Measurements from ENCODE around the gene RAD51B. TPM values are rescaled to one million over a fixed set of nuclear protein-coding genes. Genes with fewer than 3 reads are reported as not detected.

RAD51B gene
- total RNA-seq, 1 experiment from 2014 or later, result 20.0 TPM

GRCh38 chr14:67926821-67927220, 107.2 kb downstream of the RAD51B start:
- intact Hi-C loops (cut with micrococcal nuclease), result loop anchor here (10.0 kb wide), 1 partner anchor 1178 kb away; no protein-coding TSS in a partner anchor
- POLR2A ChIA-PET, result no interaction called here

DNA sequence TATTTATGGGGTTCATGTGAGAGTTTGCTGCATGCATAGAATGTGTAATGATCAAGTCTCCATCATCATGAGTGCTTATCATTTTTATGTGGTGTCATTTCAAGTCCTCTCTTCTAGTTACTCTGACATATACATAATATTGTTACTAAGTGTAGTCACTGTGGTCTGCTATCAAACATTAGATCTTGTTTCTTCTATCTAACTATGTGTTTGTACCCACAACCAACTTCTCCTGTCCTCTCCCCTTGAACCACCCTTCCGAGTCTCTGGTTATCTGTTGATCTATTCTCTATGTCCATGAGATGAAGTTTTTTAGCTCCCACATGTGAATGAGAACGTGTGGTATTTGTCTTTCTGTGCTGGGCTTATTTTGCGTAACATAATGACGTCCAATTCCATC, 107.7 kb downstream of the RAD51B start:
- Histone ChIP-seq H3K9ac (ENCODE audit: low read length) (no peak overlapping the region), H3K9me2 (ENCODE audit: insufficient read depth) (no peaks in the 10 kb centered on the region), H2AFZ (ENCODE audit: low read depth, low read length, poor library complexity, severe bottlenecking) (no peak overlapping the region), H3K27ac (ENCODE audit: low read depth, low read length) (no peak overlapping the region), H3K9me3 (ENCODE audit: control insufficient read depth in 1 of 2, insufficient read depth in 1 of 2, low read depth in 1 of 2, low read length in 2 of 2) (no peaks in the 10 kb centered on the region), H3K4me1 (ENCODE audit: control insufficient read depth in 1 of 2, insufficient read depth in 2 of 2, low read length in 2 of 2) (no peaks in the 10 kb centered on the region), H4K20me1 (ENCODE audit: insufficient read depth) (no peaks in the 10 kb centered on the region), H3K4me3 (replicated peaks in 1 of 2; ENCODE audit: low read depth in 1 of 2, low read length in 2 of 2) (no peak overlapping the region), H3K27me3 (ENCODE audit: insufficient read depth, low read length) (no peaks in the 10 kb centered on the region), H3K79me2 (ENCODE audit: insufficient read depth, low read length) (no peaks in the 10 kb centered on the region), H3K36me3 (ENCODE audit: control insufficient read depth in 1 of 2, insufficient read depth in 2 of 2, low read length in 2 of 2) (no peaks in the 10 kb centered on the region), H3K4me2 (ENCODE audit: low read length) (no peak overlapping the region)
- RAD21 ChIA-PET (ENCODE audit: low non-redundant PET in 1 of 2, low total read pairs in 2 of 2, uncharacterized antibody in 2 of 2, unreplicated experiment in 2 of 2), result no interaction called here
- POLR2A ChIA-PET, result no interaction called here
- BruUV-seq (replicated peaks), result no TSS peak
- CTCF ChIA-PET, result no interaction called here
- DNase-seq (ENCODE audit: low read depth, low spot score) (no peak), ATAC-seq (no peak)
- intact Hi-C loops (cut with micrococcal nuclease), result loop anchor here (10.0 kb wide), 1 partner anchor 1178 kb away; no protein-coding TSS in a partner anchor
- TF ChIP-seq YY1 (IDR thresholded peaks at IDR 0.05; ENCODE audit: extremely low read depth, insufficient replicate concordance, low read depth, low read length) (no peak), SP1 (IDR thresholded peaks at IDR 0.05; ENCODE audit: low read depth) (no peak), ZFX (IDR thresholded peaks at IDR 0.05) (no peak), EGR1 (IDR thresholded peaks at IDR 0.05; ENCODE audit: low read depth) (no peak), POLR2AphosphoS5 (IDR thresholded peaks at IDR 0.05; ENCODE audit: low read depth, low read length) (no peak), ZNF274 (IDR thresholded peaks at IDR 0.05; ENCODE audit: low read depth, low read length) (no peak), ELF1 (IDR thresholded peaks at IDR 0.05; ENCODE audit: borderline replicate concordance, low read depth) (no peak), JUND (IDR thresholded peaks at IDR 0.05) (no peak), POLR2A (IDR thresholded peaks at IDR 0.05; ENCODE audit: borderline replicate concordance, extremely low read depth, insufficient read depth, insufficient read length) (no peak), RAD21 (IDR thresholded peaks at IDR 0.05; ENCODE audit: low read depth) (no peak)

More at GRCh38 chr14:67926821-67927220, 107.2 kb downstream of the RAD51B start:
- H4K20me1 ChIP-seq (ENCODE audit: insufficient read depth), result no peaks in the 10 kb centered on the region
- H3K9ac ChIP-seq (ENCODE audit: low read length), result no peak overlapping the region
- no peak for ATAC-seq
- no peak overlapping the region for H3K4me3 ChIP-seq (replicated peaks in 1 of 2; ENCODE audit: low read depth in 1 of 2, low read length in 2 of 2)
- ChIA-PET RAD21 (ENCODE audit: low non-redundant PET in 1 of 2, low total read pairs in 2 of 2, uncharacterized antibody in 2 of 2, unreplicated experiment in 2 of 2) (no interaction called here), CTCF (no interaction called here)
- H3K4me1 ChIP-seq (ENCODE audit: control insufficient read depth in 1 of 2, insufficient read depth in 2 of 2, low read length in 2 of 2), result no peaks in the 10 kb centered on the region
- no peak overlapping the region for H3K27ac ChIP-seq (ENCODE audit: low read depth, low read length)
- no peaks in the 10 kb centered on the region for H3K9me3 ChIP-seq (ENCODE audit: control insufficient read depth in 1 of 2, insufficient read depth in 1 of 2, low read depth in 1 of 2, low read length in 2 of 2)
- H2AFZ ChIP-seq (ENCODE audit: low read depth, low read length, poor library complexity, severe bottlenecking), result no peak overlapping the region
- no peak for TF ChIP-seq CBX3 (IDR thresholded peaks at IDR 0.05; ENCODE audit: low read depth)
- TF ChIP-seq SRF (IDR thresholded peaks at IDR 0.05; ENCODE audit: low read depth), result no peak
- no peak for TF ChIP-seq POLR2A (IDR thresholded peaks at IDR 0.05; ENCODE audit: borderline replicate concordance, extremely low read depth, insufficient read depth, insufficient read length)
- no peak for TF ChIP-seq CEBPB (IDR thresholded peaks at IDR 0.05; ENCODE audit: low read depth)
- TF ChIP-seq JUND (IDR thresholded peaks at IDR 0.05), result no peak
- TF ChIP-seq ATF3 (IDR thresholded peaks at IDR 0.05), result no peak
- no peak for TF ChIP-seq SP1 (IDR thresholded peaks at IDR 0.05; ENCODE audit: low read depth)
- no peak for TF ChIP-seq EGR1 (IDR thresholded peaks at IDR 0.05; ENCODE audit: low read depth)
- no peak for TF ChIP-seq FOSL1 (IDR thresholded peaks at IDR 0.05; ENCODE audit: low read depth)
- H3K36me3 ChIP-seq (ENCODE audit: control insufficient read depth in 1 of 2, insufficient read depth in 2 of 2, low read length in 2 of 2), result no peaks in the 10 kb centered on the region
- H3K9me2 ChIP-seq (ENCODE audit: insufficient read depth), result no peaks in the 10 kb centered on the region
- DNase-seq (ENCODE audit: low read depth, low spot score), result no peak
- no peak overlapping the region for H3K4me2 ChIP-seq (ENCODE audit: low read length)
- no peaks in the 10 kb centered on the region for H3K79me2 ChIP-seq (ENCODE audit: insufficient read depth, low read length)
- no TSS peak for BruUV-seq (replicated peaks)
- H3K27me3 ChIP-seq (ENCODE audit: insufficient read depth, low read length), result no peaks in the 10 kb centered on the region

Data from HCT116 (cell line).